Measurements from ENCODE around the gene CA9. TPM values are rescaled to one million over a fixed set of nuclear protein-coding genes. Genes with fewer than 3 reads are reported as not detected.

The CA9 gene
- total RNA-seq, 1 donor from 2014 or later = 0.98 TPM

GRCh38 chr9:35690294-35690613, 16.5 kb downstream of the CA9 start:
- intact Hi-C loops (cut with DNase I) = loop anchor here (5.0 kb wide), 2 partner anchors 33 to 37 kb away; partner anchors contain the start of genes CCDC107 and RMRP
- no peak for TF ChIP-seq POLR2A (IDR thresholded peaks at IDR 0.05)
- TF ChIP-seq POLR2AphosphoS5 (IDR thresholded peaks at IDR 0.05; ENCODE audit: insufficient read depth in 1 of 2, low read depth in 1 of 2) = no peak
- TF ChIP-seq CTCF (IDR thresholded peaks at IDR 0.05) = no peak
- Histone ChIP-seq H3K4me1 (peaks cover 32% of the 10 kb centered on the region), H3K9me3 (no peaks in the 10 kb centered on the region), H3K4me3 (peak overlapping the region; percentile 79 to 90), H3K36me3 (peaks cover 0 to 2% of the 10 kb centered on the region in 2 donors), H3K27me3 (no peaks in the 10 kb centered on the region), H3K27ac (peak overlapping the region; percentile 96)
- no peak for DNase-seq (ENCODE audit: extremely low spot score in 2 of 2)

DNA sequence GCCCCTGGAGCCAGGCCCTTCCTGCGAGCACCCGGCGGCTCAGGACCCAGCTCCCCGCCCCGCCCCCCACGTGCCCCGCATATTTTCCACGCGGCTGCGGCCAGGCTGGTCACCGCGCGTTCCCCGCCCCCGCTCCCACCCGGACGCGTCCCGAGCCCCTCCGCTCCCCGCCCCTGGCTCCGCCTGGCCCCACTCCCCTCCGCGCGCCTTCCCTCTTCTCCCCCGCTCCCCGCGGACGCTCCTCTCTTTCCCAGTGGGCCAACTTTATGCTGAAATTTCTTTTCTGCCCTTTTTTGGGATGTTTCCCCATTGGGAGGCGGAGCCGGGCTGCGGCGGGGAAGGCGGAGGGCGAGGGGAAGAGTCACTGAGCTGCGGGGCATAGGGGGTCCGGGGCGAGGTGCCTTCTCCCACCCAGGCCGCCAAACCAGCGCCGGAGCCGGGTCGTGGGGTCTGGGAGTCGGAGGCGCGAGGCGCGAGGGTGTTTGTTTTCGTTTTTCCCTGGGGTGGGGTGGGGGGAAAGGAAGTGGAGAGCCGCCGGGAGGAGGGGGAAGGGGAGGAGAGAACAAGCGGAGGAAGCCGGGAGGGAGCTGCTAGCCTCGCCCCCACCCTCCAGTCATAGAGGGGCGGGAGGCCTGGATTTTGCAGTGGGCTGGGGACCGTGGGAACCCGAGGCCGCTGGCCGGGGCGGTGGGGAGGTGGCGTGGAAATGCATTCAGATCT, 17.0 kb downstream of the CA9 start:
- Histone ChIP-seq H3K4me1 (peaks cover 32% of the 10 kb centered on the region), H3K9me3 (no peaks in the 10 kb centered on the region), H3K4me3 (peak overlapping the region; percentile 79 to 90), H3K27ac (peak overlapping the region; percentile 96), H3K36me3 (no peaks in the 10 kb centered on the region), H3K27me3 (no peaks in the 10 kb centered on the region)
- intact Hi-C loops (cut with DNase I) = loop anchor here (5.0 kb wide), 2 partner anchors 33 to 37 kb away; partner anchors contain the start of genes CCDC107 and RMRP
- DNase-seq (ENCODE audit: extremely low spot score in 2 of 2) = no peak
- TF ChIP-seq POLR2AphosphoS5 (IDR thresholded peaks at IDR 0.05; ENCODE audit: insufficient read depth in 1 of 2, low read depth in 1 of 2) (peak in 1 of 2 donors; percentile 85), POLR2A (IDR thresholded peaks at IDR 0.05) (peak in 1 of 2 donors; percentile 64), CTCF (IDR thresholded peaks at IDR 0.05) (no peak)

DNA sequence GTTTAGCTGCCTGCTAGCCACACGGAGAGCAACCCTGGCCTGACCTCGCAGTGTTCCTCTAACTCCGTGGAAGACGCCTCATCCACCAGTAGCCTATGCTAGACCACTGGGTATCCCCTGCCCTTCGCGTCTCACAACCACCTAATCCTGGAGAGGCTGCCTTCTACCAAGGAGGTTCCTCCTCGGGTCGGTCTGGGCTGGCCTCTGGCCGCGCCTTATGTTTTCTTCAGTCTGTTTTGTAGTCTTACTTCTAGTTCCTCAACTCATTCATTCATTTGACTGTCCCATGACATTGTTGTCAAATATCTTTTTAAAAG, 17.6 kb downstream of the CA9 start:
- H3K27me3 ChIP-seq = no peaks in the 10 kb centered on the region
- peak overlapping the region; percentile 96 for H3K27ac ChIP-seq
- intact Hi-C loops (cut with DNase I) = loop anchor here (5.0 kb wide), 2 partner anchors 34 to 36 kb away; partner anchors contain the start of genes CCDC107 and RMRP
- no peak for TF ChIP-seq POLR2AphosphoS5 (IDR thresholded peaks at IDR 0.05; ENCODE audit: insufficient read depth in 1 of 2, low read depth in 1 of 2)
- TF ChIP-seq POLR2A (IDR thresholded peaks at IDR 0.05) = no peak
- no peak for TF ChIP-seq CTCF (IDR thresholded peaks at IDR 0.05)
- DNase-seq (ENCODE audit: extremely low spot score in 2 of 2) = no peak
- no peaks in the 10 kb centered on the region for H3K9me3 ChIP-seq
- no peaks in the 10 kb centered on the region for H3K36me3 ChIP-seq
- peak overlapping the region; percentile 79 to 90 for H3K4me3 ChIP-seq
- H3K4me1 ChIP-seq = peaks cover 32% of the 10 kb centered on the region

DNA sequence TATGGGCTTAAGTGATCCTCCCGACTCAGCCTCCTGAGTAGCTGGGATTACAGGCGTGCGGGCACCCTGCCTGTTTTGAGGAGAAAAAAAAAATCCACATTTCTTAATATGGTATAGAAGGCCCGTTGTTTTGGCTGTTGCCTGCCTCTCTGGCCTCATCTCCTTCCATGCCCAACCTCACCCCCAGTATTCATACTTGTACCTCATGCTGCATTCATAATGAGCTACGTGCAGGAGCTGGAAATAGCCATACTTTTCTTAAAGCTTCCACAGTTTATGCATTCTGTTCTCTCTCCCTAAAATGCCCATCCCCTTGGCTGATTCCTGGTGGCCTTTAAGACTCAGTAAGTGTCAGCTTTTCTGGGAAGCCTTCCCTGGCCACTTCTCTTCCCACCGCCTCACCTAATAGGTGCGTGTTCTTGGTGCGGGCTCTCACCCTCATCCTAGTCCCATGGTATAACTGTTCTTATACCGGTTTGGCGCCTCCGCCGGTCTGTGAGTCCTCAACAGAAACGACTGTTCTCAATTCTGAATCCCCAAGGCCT, 18.1 kb downstream of the CA9 start:
- H3K9me3 ChIP-seq = no peaks in the 10 kb centered on the region
- TF ChIP-seq POLR2AphosphoS5 (IDR thresholded peaks at IDR 0.05; ENCODE audit: insufficient read depth in 1 of 2, low read depth in 1 of 2) = no peak
- no peak for TF ChIP-seq CTCF (IDR thresholded peaks at IDR 0.05)
- TF ChIP-seq POLR2A (IDR thresholded peaks at IDR 0.05) = no peak
- H3K4me1 ChIP-seq = peaks cover 27% of the 10 kb centered on the region
- intact Hi-C loops (cut with DNase I) = loop anchor here (5.0 kb wide), 2 partner anchors 35 kb away; partner anchors contain the start of genes CCDC107 and RMRP
- H3K4me3 ChIP-seq = no peak overlapping the region
- no peak for DNase-seq (ENCODE audit: extremely low spot score in 2 of 2)
- H3K27me3 ChIP-seq = no peaks in the 10 kb centered on the region
- H3K36me3 ChIP-seq = no peaks in the 10 kb centered on the region
- H3K27ac ChIP-seq = peak overlapping the region; percentile 96

DNA sequence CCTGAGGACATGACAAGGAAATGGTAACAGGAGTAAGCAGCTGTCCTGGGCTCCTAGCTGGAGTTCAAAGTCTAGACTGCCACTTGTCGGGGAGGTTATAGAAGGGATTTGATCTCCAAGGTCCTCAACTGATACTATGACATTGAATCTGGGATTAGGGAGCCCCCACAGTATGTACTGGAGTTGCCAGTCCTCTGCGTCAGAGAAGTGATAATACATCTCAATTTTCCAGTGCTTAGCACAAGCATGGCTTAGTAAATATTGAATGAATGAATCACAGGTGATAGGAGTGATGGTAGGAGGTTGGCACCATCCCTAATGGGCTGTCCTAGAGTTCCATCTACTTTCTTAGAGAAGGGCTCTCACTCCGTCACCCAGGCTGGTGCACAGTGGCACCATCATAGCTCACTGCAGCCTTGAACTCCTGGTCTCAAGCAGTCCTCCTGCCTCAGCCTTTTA, 22.2 kb downstream of the CA9 start:
- Histone ChIP-seq H3K27ac (peak overlapping the region; percentile 45), H3K36me3 (peaks cover 0 to 40% of the 10 kb centered on the region in 2 donors), H3K4me1 (no peaks in the 10 kb centered on the region), H3K4me3 (no peak overlapping the region), H3K27me3 (no peaks in the 10 kb centered on the region), H3K9me3 (no peaks in the 10 kb centered on the region)
- intact Hi-C loops (cut with DNase I) = no loop called here
- no peak for DNase-seq (ENCODE audit: extremely low spot score in 2 of 2)
- TF ChIP-seq POLR2A (IDR thresholded peaks at IDR 0.05) (no peak), POLR2AphosphoS5 (IDR thresholded peaks at IDR 0.05; ENCODE audit: insufficient read depth in 1 of 2, low read depth in 1 of 2) (no peak), CTCF (IDR thresholded peaks at IDR 0.05) (no peak)

Measured in vagina (tissue), 2 donors.